Fibroblast of skin of left biceps (primary cell): ENCODE data around the gene TRUB2.

ENCODE experiments used
- DNase-seq, 2 experiments: peaks; one replicate each; pipeline ENCODE4 v3.0.0-alpha.2; 2013; ENCODE audit warnings: low read depth in 2 of 2

TRUB2 gene, protein sequence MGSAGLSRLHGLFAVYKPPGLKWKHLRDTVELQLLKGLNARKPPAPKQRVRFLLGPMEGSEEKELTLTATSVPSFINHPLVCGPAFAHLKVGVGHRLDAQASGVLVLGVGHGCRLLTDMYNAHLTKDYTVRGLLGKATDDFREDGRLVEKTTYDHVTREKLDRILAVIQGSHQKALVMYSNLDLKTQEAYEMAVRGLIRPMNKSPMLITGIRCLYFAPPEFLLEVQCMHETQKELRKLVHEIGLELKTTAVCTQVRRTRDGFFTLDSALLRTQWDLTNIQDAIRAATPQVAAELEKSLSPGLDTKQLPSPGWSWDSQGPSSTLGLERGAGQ

DNA sequence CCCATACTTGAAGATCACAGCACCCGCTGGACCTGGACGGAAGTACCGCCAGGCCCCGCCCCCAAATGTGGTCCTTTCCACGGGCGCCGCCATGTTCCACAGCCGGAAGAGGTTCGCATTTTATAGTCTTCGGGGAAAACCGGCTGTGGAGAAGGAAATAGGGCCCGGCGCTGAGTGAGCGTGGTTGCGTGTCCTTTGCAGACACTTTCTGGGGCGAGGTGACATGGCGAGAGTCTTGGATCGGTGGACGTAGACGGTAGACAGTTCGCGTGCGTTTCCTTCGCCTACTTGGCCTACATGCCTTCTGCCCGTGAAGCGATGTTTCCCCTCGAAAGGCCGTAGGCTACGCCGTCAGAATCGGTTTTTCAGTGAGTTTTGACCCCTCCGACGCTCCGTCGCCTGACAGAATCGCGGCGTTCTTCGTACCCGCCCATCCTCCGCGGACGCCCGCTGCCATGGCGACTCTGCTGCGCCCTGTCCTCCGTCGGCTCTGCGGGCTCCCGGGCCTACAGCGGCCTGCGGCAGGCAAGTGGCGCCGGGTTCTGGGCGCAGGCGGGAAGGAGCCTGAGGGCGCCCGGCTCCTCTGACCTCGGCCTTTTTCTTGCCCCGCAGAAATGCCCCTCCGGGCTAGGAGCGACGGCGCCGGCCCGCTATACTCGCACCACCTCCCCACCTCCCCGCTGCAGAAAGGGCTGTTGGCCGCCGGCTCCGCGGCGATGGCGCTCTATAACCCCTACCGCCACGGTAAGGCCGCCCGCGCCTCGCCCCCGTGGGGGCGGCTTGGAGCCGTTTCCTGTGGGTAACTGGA is at the start of gene TRUB2, which contains the start of gene COQ4:
Gene TRUB2 (minus strand): TSS at position 44 of the 808 bp plus-strand sequence. CDS start 39 bp downstream, at position 5.
Gene COQ4 (plus strand): TSS at position 436 of the 808 bp plus-strand sequence. CDS start 20 bp downstream, at position 456.
- DNase-seq = peak; percentile 83 to 85

GRCh38 chr9:128371630-128372117 is 49.4 kb upstream of the TRUB2 start:
- no peak for DNase-seq

GRCh38 chr9:128370752-128371629 is 48.7 kb upstream of the TRUB2 start, which contains the start of gene URM1:
Gene URM1 (plus strand): TSS chr9:128371374. CDS start chr9:128371381, 7 bp downstream.
- DNase-seq = peak; percentile 87 to 91

DNA sequence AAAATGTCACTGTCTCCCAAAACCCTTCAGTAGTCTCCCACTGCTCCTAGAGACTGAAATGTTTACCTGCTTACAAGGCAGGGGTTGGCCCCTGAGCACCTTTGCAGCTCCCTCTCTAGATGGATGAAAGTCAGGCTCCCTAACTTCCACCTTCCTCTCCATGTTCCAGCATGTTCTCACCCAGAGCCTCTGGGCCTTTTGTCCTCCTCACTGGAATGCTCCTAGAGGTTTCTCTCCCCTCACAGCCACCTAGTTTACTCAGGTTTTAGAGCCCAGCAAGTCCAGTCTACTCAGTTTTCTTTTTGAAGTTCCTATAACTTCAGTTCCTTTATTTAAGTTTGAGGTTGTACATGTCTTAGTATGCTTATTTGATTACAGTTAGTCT is 48.1 kb upstream of the TRUB2 start:
- DNase-seq = no peak

DNA sequence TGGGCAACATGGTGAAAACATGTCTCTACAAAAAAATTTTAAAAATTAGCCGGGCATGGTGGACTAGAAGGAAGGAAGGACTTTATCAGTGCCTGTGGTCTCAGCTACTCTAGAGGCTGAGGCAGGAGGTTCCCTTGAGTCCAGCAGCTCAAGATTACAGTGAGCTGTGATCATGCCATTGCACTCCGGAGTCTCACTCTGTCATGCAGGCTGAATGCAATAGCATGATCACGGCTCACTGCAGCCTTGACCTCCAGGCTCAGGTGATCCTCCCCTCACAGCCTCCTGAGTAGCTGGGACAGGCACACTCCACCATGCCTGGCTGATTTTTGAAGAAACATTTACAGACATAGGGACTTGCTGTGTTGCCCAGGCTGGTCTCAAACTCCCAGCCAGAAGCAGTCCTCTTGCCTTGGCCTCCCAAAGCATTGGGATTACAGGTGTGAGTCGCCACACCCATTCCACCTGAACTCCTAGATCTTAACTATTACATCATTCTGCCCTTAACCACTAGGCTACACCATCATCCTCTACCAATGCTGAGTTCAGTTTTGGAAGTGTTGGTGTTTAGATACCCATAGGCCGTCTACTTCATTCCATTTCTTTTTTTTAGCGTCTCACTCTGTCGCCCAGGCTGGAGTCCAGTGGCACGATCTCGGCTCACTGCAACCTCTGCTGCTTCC is 46.9 kb upstream of the TRUB2 start:
- DNase-seq = no peak

GRCh38 chr9:128365525-128365924 is 43.3 kb upstream of the TRUB2 start:
- DNase-seq = no peak

DNA sequence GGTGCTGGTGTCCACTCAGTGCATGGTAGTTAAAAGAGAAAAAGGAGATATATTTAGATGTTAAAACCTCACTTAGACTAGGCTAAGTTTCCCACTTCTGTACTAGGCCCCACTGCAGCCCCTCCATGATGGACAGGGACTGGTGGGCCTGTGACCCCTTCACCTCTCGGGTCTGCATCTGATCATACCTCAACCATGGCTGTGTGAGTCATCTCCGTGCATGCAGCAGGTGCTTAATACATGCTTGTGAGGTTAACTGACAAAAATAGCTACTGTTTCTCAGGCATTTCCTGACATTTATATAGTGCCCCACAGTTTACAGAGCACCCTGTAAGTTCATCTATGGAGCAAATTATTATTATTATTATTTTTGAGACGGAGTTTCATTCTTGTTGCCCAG is 40.5 kb upstream of the TRUB2 start:
- no peak for DNase-seq

GRCh38 chr9:128361986-128362646 is 39.9 kb upstream of the TRUB2 start:
- peak; percentile 46 to 53 for DNase-seq

DNA sequence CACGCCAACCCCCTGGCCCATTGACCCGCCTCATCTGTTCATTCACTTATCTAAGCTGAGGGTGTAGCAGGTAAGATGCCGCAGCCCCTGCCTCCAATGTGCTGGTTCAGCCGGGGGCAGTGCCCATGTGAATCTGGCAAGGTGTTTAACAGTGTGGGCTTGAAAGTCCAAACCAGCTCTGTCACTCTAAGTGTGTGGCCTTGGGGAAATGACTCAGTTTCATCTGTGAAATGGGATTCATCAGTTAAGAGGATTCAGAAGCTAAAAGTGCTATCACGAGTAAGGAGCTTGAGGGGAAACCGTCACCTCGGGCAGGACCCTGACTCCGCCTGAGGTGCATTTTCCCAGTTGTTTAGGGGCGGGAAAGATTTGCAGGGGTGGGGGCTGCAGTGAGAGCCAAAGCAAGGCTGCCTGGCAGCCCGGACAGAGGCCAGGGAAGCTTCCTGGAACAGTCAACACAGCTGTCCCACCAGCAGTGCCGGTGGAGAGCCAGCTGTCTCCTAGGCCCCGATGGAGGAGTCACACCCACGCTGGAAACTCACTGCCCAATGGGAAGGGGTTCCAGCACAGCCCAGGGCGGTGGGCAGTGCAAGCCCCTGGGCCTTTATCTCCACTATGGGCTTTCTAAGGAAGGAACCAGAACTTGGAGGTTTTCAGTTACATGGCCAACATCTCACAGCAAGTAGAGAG is 39.2 kb upstream of the TRUB2 start:
- no peak for DNase-seq

DNA sequence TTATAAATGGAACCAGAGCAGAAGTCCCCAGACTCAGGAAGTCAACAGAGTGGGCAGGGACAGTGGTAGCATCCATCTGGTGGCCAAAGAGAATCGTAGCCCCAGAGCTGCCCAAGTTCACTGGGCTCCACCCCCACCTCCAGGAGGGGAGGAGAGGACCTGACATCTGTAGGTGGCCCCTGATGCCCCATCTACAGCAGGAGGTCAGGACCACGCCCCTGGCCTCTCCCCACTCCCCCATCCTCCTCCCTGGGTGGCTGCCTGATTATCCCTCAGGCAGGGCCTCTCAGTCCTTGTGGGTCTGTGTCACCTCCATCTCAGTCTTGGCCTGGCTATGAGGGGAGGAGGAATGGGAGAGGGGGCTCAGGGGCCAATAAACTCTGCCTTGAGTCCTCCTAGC is 38.6 kb upstream of the TRUB2 start:
- no peak for DNase-seq

GRCh38 chr9:128358861-128359260 is 36.6 kb upstream of the TRUB2 start:
- no peak for DNase-seq

DNA sequence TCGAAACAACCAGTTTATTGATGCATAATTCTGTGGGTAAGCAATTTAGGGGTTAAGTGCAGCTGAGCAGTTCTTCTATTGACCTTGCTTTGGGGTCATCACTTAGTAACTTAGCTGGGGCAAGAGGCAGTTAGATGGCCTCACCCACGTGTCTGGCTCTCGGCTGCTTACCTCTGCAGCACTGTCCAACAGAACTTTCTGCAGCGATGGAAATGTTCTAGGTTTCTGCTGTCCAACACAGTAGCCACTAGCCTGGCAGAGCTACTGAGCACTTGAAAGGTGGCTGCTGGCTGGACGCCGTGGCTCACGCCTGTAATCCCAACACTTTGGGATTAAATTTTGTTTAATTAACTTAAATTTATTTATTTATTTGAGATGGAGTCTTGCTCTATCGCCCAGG is 35.8 kb upstream of the TRUB2 start:
- DNase-seq = no peak

DNA sequence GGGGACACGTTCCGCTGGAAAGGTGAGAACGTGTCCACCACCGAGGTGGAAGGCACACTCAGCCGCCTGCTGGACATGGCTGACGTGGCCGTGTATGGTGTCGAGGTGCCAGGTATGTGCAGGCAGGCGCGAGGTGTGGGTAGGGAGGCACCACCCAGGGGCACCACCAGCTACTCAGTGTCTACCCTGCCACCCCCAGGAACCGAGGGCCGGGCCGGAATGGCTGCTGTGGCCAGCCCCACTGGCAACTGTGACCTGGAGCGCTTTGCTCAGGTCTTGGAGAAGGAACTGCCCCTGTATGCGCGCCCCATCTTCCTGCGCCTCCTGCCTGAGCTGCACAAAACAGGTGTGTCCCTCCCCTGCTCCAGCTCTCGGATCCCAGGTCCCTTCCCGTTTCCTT is 33.2 kb upstream of the TRUB2 start:
- no peak for DNase-seq

DNA sequence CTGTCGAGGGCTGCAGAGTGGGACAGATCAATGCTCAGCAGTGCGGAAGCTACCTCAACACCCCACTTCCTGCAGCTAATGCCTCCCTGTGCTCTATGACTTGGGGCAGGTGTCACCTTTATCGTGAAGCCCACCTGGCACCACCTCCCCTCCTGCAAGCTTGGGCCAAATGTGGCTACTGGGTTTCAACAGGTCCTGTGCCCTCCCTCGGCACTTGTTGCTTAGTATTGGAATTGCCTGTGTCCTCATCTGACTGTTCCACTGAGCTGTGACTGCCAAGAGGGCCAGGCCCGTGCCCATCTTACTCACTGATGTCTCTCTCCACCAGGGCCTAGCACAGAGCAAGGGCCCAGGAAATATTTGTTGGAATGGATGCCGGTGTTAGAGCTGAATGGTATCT is 27.5 kb upstream of the TRUB2 start:
- no peak for DNase-seq

DNA sequence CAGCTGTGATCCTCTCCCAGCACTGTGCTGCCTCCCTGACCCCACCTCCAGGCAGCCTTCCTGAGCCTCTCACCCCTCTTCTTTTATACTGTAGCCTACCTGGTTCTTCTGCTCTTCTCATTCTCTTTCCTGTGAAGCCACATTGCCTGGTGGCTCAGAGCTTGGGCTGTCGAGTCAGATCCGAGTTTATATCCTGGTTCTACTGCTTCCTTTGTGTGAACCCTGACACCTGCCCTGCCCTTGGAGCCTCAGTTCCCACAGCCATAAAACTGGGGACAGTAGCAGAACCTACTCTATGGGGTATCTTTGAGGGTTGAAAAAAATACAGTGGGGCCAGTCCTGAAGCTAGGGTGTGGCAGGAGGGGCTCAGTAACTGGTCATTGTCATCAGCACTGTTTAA is 26.9 kb upstream of the TRUB2 start:
- no peak for DNase-seq

DNA sequence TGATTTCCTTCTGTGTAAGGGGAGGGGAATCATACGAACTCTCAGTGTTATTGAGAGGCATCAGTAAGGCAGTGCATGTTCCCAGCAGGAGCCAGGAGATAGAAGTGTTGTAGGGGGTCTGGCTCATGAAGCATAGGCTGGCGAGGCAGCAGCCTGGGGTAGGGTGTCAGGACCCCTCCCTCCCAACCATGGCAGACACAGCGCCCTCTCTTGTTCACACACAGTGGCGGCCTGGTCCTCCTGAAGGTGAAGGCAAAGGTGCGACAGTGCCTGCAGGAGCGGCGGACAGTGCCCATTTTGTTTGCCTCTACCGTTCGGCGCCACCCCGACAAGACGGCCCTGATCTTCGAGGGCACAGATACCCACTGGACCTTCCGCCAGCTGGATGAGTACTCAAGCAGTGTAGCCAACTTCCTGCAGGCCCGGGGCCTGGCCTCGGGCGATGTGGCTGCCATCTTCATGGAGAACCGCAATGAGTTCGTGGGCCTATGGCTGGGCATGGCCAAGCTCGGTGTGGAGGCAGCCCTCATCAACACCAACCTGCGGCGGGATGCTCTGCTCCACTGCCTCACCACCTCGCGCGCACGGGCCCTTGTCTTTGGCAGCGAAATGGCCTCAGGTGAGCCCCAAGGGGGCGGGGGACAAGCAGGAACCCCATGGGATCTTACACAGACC is 22.8 kb upstream of the TRUB2 start:
- no peak for DNase-seq

- DNase-seq = no peak
Observed at GRCh38 chr9:128343855-128344254, 21.6 kb upstream of the TRUB2 start.

GRCh38 chr9:128342971-128343680 is 20.9 kb upstream of the TRUB2 start:
- DNase-seq = no peak

GRCh38 chr9:128341435-128341849 is 19.2 kb upstream of the TRUB2 start:
- DNase-seq = no peak
